HG03095 (cell line): ENCODE measurements around the gene NCAM2.

ENCODE experiments used
- ATAC-seq: cut with Tn5 transposase; IDR thresholded peaks from one replicate; pipeline ENCODE4 v1.9.1; 2021; ENCODE audit warnings: moderate library complexity; ENCODE audit not compliant: unreplicated experiment

NCAM2 gene

DNA sequence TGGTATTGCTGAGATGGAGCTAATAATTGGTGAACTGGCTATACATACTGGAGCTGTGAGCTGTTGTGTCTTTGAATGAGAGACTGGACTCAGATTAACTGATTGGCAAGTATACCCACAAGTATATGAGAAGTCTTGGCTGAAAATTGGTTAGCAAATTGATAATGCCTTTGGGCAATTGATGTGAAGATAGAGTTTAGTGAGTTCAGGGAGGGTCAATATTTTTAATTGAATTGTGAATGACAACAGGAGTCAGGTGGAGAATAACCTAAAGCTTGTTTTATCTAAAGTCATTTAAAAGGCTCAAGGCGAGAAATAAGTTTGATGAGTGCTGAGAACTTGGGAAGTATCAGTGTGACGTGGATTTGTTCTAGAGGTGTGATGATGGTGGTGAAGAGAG is 27.5 kb downstream of the NCAM2 start:
- no peak for ATAC-seq

DNA sequence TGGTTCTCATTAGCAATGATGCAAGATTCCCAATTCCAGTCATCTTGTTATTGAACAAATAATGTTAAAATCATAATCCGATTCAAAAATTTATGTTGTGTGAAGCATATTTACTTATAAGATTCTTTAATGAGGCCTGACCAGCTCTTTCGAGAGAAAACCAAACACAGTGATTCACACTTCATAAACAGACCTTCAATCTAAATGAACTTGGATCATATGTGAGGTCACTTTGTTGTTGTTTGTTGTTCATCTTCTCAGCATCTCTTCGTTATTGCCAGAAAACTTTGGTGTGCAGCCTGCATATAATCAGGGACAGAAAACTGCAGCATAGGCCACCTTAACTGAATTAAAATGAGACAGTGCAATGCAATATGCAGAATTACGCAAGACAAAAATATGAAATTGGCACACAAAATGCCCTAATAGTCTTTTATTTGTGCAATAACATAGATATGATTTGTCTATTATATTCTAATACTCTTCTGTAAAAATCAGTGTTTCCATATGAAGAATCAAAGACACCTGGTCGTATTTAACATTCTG is 30.1 kb downstream of the NCAM2 start:
- no peak for ATAC-seq

GRCh38 chr21:21029164-21029563 is 31.0 kb downstream of the NCAM2 start:
- no peak for ATAC-seq

GRCh38 chr21:21030311-21030710 is 32.1 kb downstream of the NCAM2 start:
- no peak for ATAC-seq

DNA sequence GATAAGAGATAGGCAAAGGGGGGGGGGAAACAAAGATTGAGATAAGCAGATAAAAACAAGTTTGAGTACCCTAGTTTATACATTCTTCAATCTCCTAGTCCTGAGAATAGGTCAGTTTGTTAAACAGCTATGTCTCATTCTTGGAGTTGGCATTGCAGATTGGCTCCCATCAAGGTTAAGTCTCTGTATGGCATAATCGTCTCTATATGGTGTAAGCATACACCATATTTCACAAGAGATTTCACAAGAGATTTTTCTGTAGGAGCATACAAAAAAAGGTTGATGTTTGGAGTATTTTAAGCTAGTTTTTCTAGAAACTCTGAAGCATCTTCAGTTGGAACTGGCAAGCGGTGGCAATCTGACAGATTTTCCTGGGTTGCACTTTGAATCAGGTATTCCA is 35.8 kb downstream of the NCAM2 start:
- no peak for ATAC-seq

DNA sequence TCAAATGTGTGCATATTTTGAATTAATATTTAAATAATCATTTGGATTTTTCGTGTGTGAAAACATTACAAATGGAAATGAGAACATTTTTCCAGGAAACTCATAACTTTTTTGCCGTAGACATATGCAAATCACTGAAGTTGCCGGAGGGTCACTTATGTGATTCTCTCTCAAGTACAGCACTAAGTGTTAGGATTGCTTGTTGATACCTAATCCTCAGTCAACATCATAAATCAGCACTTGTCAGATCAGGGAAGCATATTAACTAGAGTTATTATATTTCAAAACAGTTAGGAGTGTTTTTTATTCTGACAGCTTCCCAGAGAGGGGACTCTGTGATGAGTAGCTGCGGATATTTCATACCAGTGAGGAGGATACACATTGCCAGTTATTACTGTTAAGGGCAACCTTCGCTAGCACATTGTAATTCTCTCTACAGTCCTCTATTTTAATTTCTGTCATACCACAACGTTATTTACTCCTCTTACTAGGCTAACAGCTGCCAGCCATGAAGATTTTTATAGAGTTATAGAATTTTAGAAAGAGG is 41.5 kb downstream of the NCAM2 start:
- ATAC-seq, result no peak

DNA sequence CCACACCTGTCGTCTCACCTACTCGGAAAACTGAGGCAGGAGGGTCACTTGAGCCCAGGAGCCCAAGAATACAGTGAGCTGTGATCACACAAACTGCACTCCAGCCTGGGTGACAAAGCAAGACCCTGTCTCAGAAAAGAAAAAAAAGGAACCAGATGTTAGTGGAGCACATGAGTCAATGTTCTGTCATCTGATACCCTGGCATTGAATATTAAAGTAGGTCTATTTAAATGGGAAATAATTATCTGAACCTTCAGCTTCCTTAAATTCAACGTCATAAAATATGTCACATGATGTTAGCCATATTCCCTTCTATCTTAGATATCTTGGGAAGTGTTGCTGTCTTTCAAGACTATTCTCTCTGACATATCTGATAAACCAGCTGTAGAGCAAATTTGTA is 47.3 kb downstream of the NCAM2 start:
- ATAC-seq, result no peak

GRCh38 chr21:21046063-21046462 is 47.9 kb downstream of the NCAM2 start:
- no peak for ATAC-seq

DNA sequence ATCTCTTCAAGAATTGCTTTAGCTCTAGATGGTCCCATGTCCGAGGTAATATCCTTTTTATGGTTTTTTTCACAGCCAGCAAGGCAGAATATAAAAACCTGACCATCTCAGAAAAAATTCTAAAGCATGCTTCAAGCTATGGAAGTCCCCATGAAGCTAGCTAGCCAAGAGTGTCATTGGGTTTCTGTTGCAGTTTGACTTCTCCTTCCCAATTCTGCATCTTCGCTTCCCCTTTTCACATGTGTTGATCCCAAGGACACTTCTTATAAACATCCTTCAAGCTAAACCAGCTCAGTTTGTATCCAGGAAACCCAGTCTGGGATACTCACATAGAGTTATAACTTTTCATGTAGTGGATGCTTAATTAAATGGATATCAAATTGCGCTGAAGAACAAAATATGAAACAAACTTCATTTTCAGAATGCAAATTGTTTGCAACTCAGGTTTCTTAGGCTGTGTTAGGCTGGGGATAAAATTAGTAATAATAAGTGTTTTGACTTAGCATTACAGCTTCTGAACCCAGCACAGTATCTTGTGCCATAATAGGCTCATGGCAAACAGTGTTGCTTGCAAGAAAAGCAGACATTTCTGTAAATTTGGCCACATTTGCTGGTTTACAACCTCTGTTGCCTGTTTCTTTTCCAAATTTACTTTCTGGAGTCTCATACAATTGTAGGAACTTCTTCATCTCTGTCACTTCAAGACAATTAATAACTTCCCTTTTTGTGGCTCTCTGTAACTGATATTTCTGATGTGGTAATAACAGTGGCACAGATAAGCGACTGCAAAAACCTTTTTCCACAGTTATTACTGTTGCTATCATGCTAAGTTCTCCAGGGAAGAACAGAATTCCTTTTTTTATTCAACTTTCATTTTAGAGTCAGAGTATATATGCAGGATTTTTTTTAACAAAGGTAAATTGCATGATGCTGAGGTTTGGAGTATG is 53.2 kb downstream of the NCAM2 start:
- ATAC-seq, result no peak

DNA sequence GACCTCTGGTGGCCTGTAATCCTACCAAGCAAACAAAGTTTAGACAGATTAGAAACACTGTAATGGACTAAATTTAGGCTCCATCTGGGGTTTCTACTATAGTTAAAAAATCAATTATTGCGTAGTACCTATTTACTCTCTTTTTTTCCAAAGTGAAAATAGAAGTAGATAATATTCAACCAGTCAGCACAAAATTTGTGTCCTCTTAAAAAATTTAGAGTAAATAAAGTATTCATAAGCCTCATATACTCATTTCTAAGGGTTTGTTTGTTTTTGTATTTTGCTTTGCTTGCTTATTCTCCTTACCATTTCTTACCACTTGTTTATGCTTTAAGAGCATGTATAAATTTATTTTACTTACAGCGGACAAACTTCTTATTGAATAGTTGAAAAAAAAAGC is 54.5 kb downstream of the NCAM2 start:
- no peak for ATAC-seq

GRCh38 chr21:21057349-21058062 is 59.3 kb downstream of the NCAM2 start:
- no peak for ATAC-seq

- ATAC-seq, result no peak
Measured at GRCh38 chr21:21063828-21064227, 65.6 kb downstream of the NCAM2 start.

DNA sequence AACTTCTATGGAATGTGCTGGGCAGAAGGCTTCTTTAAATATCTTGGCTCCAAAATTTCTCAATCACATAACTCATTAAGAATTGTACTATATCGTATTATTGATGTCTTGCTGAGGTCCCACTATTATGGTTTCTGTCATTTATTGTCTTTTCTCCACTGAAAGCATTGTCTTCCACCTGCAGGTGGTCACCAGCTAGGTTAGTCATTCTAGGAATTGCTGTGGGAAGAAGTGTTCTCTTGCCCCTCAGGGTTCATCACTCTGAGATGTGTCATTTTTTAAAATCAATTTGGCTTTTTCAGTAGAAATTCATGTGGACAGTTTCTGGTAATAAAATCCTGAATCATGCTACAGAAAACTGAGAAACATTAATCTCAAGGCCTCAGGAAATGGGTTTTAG is 66.1 kb downstream of the NCAM2 start:
- ATAC-seq, result no peak

DNA sequence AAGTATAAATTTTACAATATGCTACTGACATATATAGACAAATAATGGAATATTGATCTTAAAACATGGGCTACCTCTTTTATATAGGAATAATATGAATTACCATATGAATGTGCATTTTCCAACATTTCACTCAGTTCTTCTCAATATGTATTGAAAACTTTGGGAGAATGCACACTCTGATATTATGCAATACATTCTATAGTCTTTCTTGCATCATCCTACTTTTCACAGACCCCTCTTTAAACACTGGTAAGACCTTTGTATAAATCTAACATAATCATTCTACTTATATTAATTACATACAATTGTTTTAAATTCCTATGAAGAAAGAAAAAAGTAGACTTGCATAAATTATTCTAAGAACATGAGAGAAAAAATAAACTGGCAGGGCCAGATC is 69.2 kb downstream of the NCAM2 start:
- ATAC-seq, result no peak

- ATAC-seq, result no peak
Measured at GRCh38 chr21:21074305-21074704, 76.1 kb downstream of the NCAM2 start.

DNA sequence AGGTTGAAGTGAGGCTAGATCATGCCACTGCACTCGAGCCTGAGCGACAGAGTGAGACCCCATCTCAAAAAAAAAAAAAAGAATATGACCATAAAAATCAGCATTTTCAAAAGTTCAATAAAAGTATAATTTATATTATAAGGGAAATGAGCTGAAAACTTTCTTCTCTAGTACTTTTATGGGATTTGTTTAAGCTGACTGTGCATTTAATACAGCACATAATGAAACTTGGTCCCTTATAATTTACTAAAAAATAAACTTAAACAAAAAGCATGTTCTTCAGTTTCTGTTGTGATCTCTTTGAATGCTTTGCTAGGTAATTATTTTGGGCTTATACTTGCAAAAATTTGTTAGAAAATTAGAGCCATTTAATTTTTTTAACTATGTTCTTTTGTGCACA is 77.8 kb downstream of the NCAM2 start:
- ATAC-seq, result no peak

DNA sequence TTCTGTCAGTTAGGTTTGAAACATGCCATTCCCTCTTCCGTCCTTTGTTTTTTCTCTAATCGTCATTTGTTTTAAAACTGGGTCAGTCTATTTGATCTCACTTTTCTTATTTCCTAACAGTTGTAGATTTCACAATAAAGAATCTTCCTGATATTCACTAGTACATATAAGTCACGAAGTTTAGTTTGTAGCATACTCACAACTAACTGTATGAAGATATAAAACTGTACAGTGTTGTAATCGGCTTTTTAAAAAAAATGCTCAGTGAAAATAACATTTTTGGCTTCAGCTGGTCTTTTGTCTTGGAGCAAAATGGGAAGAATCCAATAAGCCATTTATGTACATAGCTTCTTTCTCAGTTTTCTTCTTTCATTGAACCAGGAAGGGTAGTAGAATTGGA is 78.3 kb downstream of the NCAM2 start:
- ATAC-seq, result no peak

DNA sequence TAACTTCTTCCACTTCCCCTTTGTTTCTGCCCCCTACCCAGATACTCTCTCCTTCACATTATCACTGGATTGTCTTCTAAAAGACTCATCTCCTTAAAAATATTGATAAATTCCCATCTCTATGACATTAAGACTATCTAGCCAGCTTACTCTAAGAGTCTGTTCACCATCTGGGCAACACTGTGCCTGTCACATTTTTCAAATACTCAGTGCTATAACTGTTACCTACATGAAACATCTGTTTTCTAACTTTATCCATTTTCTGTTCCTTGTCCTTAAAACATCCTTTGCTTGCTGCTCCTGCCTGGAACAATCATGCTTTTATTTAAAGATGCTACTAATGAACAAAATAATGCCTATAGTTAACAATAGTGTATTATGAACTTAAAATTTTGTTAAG is 81.4 kb downstream of the NCAM2 start:
- ATAC-seq, result no peak

DNA sequence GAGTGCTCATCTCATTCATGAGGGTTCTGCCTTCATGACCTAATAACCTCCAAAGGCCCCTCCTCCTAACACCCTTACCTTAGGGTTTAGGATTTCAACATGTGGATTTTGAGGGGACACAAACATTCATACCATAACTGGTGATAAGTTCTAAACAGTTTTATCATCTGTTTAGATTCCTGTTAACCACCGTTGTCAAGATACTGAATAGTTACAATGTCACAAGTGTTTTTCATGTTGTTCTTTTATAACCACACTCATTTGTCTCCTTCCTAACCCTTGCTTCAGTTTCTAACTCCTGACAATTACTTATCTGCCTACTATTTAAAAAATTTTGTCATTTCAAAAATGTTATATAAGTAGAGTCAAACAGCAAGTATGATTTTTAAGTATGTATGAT is 86.0 kb downstream of the NCAM2 start:
- ATAC-seq, result no peak

- no peak for ATAC-seq
Measured at GRCh38 chr21:21085206-21085605, 87.0 kb downstream of the NCAM2 start.

- no peak for ATAC-seq
Measured at GRCh38 chr21:21096956-21097355, 98.7 kb downstream of the NCAM2 start.

GRCh38 chr21:21097466-21097865 is 99.3 kb downstream of the NCAM2 start:
- no peak for ATAC-seq
